SKM-1 (cell line): ENCODE measurements around the gene BEAN1.
A peak's percentile ranks its signal among the peaks of the same experiment; 100 is the strongest.

Experiments used
- DNase-seq: peaks from one replicate; lab custom pipeline; 2025; ENCODE audit not compliant: unreplicated experiment; lab: John Stamatoyannopoulos, UW

The BEAN1 gene

DNA sequence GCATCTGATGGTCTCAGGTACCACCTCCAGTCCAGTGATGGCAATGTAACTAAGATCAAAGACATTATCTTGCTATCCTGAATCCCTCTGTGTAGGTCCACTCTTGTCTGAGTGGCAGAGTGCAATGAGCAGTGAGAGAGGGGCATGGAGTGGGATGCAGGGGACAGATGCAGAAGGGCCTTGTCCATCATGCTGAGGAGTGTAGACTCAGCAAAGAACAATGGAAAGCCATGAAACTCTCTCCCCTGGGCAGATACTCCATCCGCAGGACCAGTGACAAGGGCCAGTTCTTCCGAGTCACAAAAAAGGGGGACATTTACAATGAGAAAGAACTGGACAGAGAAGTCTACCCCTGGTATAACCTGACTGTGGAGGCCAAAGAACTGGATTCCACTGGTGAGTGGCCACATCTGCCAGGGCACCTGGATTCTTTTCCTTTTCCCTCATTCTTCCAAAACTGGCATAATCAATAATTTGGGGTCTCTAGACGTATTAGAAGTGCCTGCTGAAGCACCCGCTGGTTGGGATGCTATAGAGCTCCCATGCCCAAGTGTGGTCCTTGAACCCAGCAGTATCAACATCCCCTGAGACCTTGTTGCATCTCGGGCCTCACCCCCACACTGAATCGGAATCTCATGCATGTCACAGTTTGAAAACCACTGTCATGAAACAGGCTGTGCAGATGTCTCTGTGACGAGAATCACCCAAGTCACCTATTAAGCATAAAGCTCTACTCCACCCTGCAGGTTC, 31.1 kb upstream of the BEAN1 start:
- no peak for DNase-seq

DNA sequence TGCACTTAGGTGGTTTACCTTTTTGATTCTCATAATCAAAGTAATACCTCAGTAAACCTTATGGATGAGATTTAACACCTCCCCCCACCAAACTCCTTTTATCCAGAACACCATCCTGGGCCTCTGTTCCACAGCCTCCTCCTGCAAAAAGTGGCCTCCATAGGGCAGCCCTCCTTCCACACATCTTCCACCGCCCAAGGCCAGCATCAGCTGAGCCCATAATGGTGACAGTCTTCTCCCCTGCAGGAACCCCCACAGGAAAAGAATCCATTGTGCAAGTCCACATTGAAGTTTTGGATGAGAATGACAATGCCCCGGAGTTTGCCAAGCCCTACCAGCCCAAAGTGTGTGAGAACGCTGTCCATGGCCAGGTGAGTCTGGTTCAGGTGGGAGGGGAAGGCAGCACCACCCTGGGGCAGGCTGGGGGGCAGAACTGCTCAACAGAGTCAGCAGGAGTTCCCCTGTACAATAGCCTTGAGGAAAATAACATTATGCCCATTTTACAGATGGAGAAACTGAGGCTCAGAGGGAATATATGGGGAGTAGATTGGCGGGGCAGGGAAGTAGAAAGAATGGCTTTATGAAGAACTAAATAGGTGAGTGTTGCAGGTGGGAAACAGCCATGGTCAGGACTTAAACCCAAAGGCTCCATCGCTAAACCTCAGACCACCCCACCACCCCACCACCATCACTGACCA, 29.2 kb upstream of the BEAN1 start:
- no peak for DNase-seq

DNA sequence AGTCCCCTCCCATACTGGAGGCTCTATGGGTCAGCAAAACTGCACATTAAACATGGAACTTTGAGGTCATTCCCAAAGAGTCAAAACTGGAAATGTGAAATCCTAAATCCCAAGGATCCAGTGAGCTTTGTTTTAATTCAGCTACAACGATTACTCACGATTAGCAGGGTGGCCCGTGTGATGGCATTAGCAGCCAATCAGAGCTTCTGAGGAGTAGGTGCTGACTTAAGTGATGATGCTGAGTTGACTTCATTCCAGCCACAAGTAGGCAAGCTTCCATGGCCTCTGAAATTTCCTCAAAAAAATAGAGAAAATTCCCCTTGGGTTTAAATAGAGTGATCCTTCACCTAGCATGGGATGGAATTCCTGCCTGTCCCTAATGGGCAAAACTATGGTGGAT, 28.1 kb upstream of the BEAN1 start:
- no peak for DNase-seq

DNA sequence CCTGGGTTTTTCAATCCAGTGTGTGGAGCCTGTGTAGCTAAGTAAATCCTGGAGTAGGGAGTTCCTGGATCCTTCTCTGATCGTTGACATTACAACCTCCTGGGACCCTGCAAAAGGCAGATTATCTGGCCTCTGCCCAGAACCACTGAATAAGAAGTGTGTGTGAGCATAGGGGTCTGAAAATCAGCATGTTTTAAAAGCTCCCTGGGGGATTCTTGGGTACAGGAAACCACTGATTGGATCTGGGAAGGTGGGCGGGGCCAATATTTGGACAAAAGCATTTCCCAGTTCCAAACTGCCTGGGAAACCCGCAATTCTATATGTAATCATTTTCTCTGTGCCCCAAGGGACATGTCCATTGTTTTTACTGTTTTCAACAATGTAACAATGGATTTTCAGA, 27.2 kb upstream of the BEAN1 start:
- DNase-seq: no peak

DNA sequence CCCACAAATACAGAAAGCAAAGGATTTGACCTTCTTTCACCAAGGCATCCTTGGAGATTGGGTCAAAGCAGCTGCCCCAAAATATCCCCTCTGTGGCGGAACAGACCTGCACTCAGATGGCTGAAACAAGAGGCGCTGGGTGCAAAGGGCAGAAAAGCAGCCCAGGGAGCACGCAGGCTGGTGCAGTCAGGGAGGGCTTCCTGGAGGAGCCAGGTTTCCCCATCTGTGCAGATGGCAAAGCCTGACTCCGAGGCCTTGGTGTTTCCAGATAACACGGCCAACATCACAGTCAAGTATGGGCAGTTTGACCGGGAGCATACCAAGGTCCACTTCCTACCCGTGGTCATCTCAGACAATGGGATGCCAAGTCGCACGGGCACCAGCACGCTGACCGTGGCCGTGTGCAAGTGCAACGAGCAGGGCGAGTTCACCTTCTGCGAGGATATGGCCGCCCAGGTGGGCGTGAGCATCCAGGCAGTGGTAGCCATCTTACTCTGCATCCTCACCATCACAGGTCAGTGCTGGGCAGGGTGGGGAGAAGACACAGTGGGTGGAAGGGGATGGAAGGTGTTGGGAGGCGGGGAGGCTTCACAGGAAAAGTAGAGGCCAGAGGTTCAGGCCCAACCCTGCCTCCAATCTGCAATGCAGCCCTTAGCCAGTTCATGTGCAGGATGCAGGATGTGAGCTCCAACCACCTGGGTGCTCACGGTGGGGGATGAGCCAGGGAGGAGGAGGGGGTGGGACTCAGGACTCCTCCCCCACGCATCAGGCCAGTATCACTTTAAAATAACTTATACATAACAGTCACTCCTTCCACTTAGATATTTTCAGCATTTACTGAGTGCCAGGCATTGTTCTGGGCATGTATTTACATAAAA, 26.4 kb upstream of the BEAN1 start:
- DNase-seq: no peak

DNA sequence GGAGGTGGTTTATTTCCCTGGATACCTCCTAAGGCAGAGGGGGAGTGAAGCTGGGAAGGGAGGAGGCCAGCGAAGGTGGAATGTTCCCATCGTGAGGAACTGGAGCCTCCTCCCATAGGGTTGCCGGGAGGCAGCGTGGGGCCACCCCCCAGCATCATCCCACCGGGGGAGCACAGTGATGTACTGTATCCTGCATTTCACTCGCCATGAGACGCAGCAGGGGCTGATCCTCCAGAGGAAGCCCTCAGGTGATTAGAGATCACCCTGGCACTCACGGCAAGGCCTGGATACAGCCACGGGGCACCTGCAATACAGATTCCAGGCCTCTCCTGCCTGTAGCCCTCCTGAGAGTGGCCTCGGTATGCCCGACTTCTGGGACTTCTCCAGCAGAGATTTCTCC, 25.5 kb upstream of the BEAN1 start:
- DNase-seq: no peak

DNA sequence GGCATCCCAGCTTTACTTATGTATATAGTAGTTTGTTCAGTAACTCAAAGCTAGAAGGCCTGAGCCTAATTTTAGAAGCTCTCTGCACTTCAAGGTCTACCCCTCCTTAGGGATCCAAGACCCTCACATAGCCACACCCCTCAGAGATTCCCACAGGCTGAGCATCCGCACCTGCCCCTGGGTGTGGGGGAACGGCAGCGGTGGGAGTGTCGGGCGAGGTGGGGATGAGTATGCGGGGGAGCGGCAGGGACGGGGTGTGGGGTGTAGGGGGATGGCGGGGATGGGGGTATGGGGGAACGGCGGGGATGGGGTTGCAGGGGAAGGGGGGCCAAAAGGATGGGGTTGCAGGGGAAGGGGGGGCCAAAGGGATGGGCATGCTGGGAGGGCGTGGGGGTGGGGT, 24.9 kb upstream of the BEAN1 start:
- DNase-seq: no peak

DNA sequence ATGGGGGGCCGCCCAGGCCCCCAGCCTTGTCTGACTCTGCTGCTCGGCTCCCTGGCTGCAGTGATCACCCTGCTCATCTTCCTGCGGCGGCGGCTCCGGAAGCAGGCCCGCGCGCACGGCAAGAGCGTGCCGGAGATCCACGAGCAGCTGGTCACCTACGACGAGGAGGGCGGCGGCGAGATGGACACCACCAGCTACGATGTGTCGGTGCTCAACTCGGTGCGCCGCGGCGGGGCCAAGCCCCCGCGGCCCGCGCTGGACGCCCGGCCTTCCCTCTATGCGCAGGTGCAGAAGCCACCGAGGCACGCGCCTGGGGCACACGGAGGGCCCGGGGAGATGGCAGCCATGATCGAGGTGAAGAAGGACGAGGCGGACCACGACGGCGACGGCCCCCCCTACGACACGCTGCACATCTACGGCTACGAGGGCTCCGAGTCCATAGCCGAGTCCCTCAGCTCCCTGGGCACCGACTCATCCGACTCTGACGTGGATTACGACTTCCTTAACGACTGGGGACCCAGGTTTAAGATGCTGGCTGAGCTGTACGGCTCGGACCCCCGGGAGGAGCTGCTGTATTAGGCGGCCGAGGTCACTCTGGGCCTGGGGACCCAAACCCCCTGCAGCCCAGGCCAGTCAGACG, 24.4 kb upstream of the BEAN1 start:
- DNase-seq: no peak

DNA sequence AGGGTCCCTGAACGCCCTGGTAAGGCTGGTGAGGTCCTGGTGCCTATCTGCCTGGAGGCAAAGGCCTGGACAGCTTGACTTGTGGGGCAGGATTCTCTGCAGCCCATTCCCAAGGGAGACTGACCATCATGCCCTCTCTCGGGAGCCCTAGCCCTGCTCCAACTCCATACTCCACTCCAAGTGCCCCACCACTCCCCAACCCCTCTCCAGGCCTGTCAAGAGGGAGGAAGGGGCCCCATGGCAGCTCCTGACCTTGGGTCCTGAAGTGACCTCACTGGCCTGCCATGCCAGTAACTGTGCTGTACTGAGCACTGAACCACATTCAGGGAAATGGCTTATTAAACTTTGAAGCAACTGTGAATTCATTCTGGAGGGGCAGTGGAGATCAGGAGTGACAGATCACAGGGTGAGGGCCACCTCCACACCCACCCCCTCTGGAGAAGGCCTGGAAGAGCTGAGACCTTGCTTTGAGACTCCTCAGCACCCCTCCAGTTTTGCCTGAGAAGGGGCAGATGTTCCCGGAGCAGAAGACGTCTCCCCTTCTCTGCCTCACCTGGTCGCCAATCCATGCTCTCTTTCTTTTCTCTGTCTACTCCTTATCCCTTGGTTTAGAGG, 23.5 kb upstream of the BEAN1 start:
- no peak for DNase-seq

DNA sequence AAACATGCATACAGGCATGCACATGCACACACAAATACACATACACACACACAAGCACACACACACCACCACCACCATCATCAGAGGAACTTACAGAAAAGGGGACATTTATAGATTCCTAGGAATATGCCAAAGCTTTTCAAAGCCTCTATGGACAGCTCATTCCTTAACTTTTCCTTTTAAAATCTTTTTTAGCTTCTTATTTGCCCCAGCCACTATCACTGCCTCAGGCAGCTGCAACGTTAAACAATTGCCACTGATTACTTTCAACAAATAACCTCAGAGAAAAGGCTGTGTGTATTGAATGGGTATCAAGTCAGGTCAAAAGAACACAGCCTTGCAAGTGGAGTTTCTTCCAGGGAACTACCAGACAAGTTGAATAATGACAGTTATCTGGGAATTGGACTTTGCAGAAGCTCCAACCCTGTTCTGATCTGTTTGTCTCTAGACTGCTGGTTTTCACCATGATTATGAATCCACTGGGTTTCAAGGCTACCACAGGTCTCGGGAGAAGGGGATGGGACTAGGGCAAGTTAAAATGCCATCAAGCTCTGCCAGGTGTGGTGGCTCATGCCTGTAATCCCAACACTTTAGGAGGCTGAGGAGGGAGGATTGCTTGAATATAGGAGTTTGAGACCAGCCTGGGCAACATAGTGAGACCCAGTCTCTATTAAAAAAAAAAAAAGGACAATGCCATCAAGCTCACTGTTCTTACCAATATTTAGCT, 21.9 kb upstream of the BEAN1 start:
- no peak for DNase-seq

DNA sequence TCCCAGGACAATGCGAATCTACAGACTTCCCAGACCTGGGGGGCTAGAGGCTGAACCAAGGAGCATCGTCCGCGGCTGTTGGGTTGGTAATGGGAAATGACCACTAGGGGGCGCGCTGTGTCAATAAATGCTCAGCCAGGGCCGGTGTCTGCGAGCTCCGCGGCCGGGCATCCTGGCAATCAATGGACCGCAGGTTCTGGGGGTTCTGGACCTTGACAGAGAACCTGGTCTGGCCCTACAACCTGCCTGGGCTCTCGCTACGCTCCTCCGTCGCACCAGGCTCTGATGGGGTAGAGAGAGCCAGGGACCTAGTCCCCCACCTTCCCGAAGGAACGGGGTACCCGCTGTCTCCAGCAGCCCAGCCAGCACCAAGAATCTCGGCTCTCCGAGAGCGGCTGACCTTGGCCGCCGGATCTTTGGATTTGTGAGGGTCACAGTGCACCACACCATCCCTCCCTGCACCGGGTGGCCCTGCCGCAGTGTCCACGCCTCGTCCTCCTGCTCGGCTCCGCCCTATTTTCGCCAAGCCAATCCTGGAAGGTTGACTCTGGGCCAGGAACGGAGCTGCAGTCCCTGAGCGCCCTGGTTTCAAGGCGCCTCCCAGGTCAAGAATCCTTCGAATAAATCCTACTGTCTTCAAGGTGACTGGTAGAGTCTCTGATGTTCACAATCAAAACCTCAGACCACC, 20.4 kb upstream of the BEAN1 start:
- DNase-seq: peak; percentile 53

DNA sequence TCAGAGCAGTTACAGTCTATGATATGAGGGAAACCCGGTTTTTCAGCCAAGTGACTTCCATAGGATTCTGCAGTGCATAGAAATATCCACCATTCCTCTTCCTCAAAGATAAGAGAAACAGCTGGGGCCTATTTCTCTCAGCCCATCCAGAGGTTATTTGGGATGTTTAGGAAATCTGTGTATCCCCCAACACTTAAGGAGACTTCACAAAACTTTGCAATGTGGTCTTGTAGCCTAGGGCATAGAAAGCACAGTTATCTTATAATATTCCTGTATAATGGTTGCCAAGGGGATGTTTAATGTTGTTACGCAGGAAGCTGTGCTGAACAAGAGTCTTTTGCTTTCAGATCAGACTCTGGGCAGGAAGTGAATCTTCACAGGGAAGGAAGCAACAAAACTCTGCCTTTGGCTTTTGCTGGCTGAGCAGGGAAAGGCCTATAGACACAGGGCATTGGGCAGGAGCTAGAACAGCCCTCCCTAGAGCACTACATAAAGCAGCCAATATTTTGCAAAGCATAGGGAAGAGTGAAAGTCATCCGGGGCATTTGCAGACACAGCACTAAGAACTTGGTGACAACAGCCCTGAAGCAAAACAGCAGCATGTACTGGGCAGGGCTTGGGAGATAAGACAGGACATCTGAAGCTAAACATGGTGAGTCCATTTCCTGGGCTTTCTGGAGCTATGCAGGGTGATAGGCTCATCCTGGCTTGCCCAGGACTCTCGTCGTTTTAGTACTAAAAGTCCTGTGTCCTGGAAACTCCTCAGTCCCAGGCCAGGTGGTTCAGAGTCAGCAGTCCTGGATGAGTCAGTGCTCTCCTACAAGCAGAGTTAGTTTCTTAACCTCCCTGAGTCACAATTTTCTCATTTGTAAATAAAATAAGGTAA, 18.7 kb upstream of the BEAN1 start:
- DNase-seq: no peak

DNA sequence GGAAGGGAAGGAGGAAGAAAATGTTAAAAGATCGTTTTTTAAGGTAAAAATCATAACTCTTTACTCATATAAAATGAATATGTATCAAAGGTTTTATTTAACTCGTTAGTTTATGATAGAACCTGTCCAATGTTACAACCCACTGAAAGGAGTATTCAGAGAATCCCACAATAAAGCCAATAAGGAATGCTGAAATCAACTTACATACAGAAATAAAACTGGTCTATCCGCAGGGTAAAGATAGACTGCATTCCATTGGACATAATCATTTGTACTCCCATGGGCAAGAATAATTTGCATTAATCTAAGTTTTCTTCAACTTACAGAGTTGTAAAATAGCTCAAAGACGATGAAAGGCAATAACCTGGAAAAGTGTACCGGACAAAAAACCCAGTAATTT, 17.9 kb upstream of the BEAN1 start:
- DNase-seq: no peak

DNA sequence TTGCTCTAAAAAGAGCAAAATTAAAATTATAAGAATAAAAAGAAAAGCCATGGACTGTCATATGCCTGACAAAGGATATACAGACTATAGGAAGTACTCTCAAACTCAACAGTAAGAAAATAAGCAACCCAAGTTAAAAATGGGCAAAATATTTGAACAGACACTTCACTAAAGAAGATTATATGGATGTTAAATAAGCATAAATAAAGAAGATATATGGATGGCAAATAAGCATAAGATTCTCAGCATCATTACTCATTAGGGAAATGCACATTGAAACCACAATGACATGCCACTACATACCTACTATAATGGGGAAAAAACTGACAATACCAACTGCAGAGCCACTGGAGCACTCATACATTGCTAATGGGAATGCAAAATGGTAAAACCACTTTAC, 14.9 kb upstream of the BEAN1 start:
- no peak for DNase-seq

DNA sequence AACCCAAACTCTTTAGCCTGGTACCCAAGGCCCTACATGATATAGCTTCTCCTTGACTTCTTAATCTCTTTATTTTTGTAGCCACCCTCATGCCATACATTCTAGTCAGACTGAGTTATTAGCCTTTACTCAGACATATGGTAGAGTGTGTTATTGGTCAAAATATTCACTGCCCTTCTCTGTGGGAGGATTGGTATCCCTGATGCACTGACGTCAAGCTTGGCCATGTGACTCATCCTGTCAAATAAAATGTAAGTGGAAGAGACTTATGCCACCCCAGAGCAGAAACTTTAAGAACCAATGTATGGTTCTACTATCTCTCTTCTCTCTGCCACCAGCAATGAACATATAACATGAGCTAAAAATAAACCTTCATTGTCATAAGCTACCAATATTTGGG, 12.2 kb upstream of the BEAN1 start:
- DNase-seq: no peak

DNA sequence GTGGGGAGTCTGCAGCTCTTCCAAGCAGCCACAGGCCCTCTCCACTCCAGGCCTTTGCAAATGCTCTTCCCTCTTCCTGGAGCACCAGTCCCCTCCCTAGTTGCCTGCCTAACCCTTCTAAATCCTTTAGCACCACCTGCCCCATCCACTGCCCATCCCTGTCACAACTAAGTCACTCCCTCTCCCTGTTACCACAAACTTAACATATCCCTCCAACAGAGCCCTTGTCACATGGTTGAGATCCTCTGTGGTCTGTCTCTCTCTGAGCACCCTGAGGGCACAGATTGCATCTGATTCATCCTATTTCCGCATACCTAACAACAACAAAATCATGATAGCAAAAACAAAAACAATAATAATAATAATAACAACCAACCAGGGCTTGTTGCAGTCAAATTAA, 11.0 kb upstream of the BEAN1 start:
- DNase-seq: no peak

DNA sequence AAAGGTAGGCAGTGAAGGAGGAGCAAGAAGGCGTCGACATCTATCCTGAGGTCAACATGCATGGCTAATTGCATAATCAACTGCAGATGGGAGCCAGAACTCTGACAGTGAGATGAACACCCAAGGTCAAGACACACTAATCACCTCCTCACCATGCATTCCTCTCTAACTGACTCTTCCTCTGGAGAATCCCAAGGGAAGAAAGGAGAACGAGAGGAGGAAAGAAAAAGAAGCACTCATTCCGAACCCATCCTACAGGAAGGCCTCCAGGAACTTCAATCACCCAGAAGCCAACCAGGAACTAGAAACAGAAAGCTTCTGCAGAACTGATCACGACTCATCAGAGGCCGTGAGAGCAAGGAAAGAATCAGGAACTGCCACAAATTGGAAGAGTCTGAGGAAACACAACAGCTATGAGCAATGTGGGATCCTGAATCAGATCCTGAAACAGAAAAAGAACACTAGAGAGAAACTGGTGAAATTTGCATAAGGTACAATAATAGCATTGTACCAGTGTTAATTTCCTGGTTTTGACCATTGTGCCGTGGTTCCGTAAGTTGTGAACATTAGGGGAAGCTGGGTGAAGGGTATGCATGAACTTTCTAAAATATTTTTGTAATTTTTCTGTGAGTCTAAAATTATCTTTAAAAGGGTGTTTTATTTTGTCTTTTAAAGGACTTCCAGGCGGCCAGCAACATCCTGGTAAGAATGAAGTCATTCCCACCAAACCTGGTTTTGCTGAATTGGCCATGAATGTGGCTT, 10.0 kb upstream of the BEAN1 start:
- no peak for DNase-seq
